Hypothalamus (tissue), 51 donors: ENCODE measurements around the gene C10orf143.

Experiments used
- DNase-seq, 51 donors: peaks; one replicate each; lab custom pipeline; 2025; lab: John Stamatoyannopoulos, UW

C10orf143 gene

DNA sequence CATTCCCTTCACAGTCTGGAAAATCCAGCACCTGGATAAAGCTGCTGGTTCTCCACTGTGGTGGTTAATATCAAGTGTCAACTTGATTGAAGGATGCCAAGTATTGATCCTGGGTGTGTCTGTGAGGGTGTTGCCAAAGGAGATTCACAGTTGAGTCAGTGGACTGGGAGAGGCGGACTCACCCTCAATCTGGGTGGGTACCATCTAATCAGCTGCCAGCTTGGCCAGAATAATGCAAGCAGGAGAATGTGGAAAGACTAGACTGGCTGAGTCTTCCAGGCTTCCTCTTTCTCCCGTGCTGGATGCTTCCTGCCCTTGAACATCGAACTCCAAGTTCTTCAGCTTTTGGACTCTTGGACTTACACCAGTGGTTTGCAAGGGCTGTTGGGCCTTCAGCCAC is 48.4 kb downstream of the C10orf143 start:
- no peak for DNase-seq

DNA sequence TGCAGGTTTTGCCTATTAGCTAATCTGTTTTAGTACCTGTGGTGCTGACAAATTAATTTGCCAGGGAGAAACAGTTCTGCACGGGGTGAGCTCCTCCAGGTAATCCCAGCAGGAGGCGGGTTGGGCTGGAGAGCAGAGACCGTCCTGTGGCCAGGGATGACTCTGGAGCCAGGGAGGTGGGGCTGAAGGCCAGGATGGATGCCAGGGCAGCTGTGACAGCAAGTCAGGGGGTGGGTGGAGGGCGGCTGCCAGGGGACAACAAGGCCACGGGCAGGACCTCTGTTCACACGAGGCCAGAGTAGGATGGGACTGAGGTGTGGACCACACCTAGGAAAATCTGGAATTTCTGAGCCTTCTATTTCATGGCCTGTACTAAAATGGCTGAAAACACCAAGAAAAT is 48.9 kb downstream of the C10orf143 start:
- DNase-seq, result no peak

DNA sequence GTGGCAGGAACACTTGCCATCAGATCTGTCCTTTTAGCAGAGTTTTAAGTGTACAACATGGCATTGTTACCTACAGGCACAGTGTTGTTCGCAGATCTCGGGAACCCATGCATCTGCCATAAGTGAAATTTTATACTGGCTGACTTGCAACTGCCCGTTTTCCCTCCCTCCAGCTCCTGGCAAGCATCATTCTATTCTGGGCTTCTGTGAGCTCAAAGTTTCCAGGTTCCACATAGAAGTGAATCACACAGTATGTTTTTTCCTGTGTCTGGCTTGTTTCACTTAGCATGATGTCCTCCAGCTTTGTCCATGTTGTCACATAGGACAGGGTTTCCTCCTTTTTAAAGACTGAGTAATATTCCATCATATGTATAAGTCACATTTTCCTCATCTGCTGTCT is 56.6 kb downstream of the C10orf143 start:
- no peak for DNase-seq

DNA sequence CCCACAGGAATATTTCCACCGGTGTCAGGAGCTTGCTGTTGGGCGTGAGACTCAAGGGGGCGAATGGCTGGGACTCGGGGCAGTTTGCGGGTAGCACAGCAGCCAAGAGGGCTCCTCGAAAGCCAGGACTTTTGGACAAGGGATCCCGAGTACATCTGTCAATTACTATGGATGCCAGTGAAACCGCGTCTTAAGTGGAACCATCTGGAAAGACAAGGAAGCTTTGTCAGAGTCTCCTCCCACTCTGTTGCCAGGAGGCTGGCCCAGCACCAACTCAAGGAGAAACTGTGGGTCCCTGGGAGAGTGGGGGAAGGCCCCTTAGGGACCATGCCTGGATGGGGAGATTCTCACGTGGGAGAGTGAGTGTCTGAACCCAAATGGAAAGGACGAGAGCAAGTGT is 57.1 kb downstream of the C10orf143 start:
- DNase-seq, result no peak

DNA sequence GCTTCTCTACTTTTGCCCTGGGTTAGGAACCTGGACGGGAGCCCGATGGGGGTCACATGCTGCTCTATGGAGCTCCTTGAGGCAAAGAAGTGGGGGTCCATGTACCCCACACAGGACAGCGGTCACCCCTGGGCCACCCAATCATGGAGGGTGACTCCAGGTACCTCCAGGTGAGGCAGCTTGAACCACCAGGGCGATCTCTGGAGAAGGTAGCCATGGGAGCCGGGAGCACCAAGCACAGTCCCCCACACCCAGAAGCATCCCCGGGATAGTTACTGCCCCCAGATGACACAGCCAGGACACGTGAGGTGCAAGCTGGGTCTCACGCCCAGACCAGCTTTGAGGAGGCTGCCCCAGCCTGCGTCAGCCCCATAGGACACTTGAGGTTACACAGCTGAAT is 58.4 kb downstream of the C10orf143 start:
- no peak for DNase-seq

DNA sequence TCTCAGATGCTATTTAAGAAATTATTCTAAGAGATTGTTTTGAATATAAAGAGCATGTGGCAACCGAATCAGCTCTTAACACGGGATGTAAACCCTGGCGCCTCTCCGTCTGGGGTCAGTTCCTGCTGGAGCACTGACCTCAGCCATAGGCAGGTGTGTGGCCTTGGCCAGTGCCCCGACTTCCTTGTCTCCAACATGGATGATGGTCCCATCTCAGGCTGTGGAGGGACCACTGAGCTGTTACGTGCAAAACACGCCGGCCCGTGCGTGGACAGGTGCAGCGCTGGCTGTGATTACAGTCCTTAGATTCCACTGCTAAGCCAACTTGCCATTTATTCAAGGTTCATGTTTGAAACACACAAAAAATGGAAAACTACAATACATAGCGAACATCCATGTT is 59.9 kb downstream of the C10orf143 start:
- no peak for DNase-seq

DNA sequence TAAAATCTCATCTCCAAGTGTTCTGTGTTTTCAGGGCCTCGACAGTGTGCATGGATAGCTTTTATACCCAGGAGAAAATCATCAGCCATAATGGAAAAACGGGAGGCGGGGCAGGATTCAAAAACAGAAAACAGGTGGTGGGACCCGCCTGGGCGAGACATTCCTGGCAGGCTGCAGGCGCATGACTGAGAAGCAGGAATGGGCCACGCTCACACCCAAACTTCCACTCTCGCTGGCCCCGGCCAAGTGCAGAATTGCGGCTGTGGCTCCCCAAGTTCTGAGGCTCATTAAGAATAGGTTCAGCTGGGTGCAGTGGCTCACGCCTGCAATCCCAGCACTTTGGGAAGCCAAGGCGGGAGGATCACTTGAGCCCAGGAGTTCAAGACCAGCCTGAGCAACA is 60.6 kb downstream of the C10orf143 start:
- no peak for DNase-seq

DNA sequence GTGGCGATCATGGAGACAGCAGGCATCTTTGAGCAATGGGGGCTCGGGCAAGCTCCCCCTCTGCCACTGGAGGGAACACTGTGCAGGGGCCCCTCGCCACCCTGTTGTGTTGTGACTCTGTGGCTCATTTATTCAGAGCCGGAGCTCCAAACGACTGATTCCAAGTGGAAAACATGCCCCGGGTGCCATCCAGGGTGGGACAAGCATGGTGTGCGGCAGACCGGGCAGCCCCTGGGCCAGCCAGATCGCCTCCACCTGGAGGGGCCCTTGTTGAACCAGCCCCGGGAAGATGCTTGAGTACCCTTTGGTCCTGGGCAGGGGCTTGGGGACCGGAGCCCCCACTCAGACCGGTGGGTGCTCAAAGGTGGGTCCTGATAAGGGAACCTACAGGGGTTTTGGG is 61.4 kb downstream of the C10orf143 start:
- no peak for DNase-seq

DNA sequence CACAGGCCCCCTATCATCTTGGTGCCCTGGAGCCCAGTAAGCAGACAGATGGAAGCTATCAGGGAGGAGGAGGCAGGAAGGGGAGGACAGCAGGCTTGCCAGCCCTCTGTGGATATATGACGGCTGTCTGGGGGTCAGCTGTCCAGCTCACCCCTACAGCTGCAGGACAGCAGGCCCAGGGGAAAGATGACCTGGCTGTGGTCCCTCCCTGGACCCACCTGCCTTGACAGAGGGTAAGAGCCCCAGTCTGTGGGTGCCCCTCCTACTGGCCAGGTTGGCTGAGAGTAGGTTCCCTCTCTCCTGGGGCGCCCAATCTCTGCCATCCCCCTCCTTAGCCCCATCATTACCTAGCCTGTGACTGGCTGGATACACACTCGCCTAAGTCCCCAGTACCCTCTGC is 62.5 kb downstream of the C10orf143 start:
- DNase-seq, result no peak

DNA sequence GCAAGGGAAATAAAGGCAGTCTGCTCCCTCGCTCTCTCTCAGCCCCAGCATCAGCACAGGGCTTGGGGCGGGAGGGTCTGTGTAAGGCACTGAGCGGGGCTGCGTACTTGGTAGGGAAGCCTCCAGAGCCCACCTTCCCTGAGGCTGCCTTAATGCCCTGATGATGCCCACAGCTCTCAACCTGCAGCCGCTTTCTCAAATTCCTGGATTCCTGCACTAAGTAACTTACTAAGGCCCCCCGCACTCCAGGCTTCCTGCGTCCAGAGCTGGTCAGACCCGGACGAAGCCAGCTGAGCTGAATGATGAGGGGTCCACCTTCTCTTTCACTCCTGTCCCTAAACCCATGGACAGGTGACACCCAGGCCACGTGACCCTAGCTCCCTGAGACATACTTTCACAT is 63.3 kb downstream of the C10orf143 start:
- DNase-seq, result no peak

DNA sequence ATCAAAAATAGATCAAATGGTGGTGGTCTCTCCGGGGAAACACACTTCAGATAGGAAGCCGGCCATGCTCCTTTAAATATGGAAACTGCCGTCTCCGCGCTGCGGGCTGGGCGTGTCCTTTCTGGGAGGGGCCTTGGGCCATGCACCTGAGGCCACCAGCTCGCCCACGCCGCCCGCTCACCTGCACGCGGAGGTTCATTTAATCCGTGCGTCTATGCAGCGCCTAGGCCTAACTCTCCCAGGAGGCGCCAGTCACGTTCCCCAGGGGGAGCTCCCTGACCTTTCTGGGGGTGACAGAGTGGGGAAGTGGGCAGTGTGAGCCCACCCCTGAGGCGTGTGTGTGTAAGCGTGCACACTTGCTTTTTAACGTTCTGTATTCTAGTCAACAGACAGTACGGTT is 64.0 kb downstream of the C10orf143 start:
- no peak for DNase-seq

DNA sequence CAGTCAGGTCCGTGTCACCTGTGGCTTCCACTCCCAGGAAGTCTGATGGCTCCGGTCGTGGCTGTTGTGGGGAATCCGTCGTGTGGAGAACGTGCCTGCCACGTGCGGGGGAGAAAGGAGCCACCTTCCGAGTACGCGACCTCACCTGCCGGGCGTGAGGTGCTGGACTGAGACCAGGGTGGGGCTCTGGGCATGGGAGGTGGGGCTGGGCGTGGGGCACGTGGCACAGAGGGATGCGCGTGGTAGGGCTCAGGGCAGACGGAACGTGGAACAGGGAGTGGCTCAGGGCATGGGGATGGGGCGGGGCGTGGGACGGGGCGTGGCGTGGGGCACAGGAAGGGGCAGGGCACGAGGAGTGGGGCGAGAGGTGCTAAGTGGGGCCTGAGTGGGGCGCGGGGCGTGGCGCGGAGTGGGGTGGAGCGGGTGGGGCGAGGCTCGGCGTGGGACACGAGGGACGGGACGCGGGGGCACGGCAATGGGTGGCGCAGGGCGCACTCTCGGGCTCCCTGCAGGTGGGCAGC is 64.8 kb downstream of the C10orf143 start:
- no peak for DNase-seq

DNA sequence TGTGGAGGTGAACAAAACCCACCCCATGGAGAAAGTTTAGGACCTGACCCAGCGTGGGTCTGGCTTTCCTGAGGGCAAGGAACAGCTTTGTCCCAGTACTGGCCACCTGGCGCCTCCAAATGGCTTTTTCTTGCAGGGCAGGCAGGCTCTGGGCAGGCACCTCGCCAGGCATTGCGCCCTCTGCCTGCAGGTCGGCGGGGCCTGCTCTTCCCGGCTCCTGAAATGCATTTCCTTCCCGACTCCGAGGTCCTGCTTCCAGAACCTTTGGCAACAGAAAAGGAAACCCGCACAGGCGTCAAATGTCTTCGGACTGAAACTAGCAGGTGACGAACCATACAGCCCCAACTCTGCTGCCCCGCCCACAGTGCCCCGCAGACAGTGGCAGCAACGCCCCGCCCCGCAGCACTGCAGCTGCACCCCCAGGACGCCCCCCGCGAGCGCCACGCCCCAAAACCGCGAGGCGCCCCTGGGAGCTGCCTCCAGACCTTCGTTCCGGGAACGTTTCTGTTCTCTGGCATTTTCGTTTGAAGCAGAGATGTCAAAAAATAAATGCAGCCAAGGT is 65.5 kb downstream of the C10orf143 start:
- no peak for DNase-seq

DNA sequence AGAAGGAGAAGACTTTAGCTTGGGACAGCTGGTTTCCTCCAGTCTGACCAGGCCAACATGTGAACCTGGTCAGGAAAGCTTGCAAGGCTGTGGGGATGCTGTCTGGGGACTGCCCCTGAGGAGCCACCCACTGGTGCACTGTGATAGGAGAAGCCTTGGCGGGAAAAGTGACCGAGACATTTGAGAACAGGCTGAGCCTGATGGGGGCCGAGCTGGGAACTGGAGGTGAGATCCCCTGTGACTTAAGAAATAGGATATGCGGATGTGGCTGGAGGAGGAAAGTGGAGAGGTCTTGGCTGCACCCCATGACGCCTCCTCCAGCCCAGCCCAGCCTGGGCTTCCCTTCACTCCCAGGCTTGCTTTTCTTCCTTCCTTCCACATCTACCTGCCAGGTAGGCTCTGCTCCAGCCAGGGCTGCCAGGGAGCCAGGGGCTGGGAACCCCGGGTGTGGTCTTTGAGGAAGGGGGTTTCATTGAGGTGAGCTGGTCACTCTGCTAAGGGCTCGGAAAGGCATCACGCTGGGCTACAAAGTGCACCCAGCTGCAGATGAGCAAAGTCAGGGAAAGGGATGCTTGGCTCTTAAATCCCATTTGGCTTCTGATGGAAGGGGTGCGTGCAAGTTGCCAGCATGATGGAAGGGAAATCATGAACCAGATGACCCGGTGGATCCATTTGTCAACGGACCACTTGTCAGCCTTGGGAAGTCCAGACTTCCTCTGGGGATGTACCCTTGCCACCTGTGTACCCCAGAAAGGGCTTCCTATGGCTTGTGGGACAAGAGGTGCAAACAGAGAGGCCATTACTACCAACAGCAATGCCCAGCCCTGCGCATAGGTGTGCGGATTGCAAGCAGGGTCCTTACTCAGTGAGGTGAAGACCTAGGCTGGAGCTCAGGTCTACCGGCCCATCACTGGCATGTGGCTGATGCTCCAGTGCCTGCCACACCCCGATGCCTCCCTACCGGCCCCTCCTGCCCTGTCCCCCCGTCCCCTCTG is 66.3 kb downstream of the C10orf143 start:
- DNase-seq, result no peak

DNA sequence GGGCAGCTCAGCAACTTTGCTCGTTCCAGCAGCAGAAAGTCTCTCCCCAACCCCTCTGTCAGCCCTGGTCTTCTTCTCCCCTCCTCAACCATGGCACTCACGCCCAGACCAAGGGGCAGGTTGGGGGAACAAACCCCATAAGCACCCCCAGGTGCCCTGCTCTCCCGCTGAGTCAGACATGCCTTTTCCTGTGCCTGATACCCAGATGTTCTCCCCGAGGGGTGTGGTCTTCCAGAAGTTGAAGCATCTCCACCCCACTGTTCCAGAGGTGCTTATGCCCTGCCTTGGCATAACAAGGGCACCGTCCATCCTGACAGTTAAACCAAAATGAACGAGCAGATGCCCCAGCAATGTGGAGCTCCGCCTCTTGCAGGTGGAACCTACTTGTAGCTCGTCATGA is 67.1 kb downstream of the C10orf143 start:
- no peak for DNase-seq

DNA sequence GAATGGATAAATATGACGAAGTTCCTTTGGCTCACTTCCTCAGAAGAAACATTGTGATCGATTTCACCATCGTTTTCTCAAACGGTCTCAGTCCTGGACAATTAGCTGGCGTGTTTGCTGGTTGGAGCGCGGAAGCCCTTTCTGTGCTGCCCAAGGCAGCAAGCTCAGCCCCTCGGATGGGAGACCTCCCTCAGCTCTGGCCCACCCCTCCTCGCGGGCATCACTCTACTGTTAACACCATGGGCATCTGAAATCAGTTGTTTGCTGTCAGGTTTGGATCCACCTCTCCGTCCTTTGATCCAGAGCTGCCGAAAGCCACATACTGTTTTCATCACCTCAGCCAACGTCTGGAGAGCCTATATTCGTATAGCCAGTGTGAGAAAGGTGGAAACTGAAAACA is 68.2 kb downstream of the C10orf143 start:
- DNase-seq, result no peak

DNA sequence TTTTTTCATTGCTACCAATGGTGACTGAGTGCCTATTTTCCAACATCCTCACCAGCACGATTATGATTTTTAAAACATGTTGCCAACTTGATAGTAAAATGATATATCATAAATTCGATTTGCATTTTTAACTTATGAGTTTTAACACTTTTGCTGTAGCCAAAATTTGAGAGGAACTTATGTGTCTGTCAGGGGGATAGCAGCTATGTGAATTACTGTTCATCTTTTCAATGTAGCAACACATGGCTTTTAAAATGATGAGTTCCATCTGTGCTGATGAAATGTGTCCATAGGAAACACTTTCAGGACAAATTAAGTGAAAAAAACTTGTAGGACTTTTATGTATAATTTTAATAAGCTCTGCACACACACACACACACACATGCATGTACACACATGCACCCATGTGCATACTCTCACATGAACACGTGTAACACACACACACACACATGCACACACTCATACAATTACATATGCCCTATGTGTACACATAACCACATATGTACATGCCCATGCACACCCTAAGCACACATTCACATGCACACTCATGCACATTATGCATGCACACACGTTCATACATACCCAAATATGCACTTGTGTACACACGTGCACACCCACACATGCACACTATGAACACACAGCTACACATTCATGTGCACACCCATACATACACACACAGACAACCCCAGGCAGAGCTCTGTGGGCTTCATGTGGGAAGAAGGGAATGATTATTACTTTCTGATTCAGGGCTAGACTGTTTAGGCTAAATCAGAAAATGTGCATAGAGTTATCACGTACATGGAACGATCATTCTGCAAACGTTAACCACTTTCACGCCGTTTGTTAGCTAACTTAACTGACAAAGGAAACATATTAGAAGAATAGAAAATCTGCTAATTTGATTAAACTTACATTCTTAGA is 68.9 kb downstream of the C10orf143 start:
- no peak for DNase-seq

DNA sequence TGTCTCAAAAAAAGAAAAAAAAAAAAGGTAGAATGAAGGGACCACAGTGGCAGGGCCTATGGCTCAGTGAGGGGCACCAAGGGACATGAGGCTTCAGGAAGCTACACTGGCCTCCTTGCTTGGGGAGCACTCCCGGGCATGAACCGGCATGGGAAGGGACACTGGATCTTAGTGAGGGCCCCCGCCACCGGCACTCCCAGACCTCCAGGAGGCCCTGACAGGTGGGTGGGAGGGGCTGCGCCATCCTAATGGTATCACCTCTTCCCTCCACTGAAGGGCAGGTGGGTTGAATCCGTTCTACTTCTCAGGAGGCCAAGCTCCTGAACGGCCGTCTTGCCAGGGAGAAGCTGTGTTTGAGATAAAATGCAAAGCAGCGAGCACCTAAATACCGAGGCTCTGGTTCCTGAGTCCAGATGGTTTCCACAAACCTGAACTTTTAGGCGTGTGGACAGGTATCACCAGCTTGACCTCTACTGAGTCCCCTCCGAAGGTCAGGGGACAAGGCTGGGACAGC is 69.8 kb downstream of the C10orf143 start:
- no peak for DNase-seq

DNA sequence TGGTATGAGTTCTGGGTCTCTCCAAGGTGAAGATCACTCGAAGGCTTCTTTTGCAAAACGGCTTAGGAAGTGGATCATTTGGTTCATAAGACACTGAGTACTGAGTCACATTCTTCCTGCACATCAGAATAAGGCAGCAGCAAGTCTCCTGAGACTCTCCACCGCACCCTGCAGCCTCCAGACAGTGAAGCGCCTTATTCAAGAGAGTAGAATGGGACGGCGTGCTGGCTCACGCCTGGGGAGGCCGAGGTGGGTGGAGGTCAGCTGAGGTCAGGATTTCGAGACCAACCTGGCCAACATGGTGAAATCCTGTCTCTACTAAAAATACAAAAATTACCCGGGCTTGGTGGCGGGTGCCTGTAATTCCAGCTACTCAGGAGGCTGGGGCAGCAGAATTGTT is 70.3 kb downstream of the C10orf143 start:
- no peak for DNase-seq

DNA sequence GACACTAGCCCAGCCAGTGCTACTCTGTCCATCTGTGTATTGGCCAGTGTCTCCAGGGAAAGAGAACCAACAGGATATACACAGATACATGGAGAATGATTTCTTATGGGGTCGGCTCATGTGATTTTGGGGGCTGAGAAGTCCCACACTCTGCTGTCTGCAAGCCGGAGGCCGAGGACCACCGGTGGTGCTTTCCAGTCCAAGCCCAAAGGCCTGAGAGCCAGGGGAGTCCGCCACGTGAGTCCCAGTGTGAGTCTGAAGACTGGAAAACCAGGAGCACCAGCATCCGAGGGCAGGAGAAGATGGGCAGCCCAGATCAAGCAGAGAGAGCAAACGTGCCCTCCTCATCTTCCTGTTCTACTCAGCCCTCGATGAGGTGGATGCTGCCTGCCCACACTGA is 71.5 kb downstream of the C10orf143 start:
- no peak for DNase-seq

DNA sequence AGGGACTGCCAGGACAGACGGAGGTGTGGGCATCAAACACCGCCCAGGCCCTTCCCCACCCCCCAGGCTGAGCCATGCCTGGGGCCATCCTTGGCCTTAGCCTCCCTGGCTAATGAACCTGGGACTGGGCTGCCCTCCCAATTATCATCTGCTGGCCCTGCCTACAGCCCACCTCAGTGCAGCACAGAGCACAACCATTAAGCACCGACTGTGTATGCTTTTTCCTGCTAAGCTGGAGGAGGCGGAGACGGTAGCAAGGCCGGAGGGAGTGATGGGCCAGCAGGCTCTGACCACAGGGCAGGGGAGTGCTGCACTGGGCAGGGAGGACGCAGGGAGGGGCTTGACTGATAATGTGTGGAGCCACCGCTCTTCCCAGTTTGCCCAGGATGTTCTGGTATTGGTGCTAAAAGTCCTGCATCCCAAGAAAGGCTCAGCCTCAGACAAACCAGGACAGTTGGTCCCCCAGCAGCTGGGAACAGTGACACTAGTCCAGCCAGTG is 72.0 kb downstream of the C10orf143 start:
- DNase-seq, result no peak
